GM18511 (cell line): ENCODE data around the gene ZNF248.
"Not testable (repeated sequence)": the region's sequence is repeated elsewhere in the genome, so short reads cannot be mapped to it uniquely, and the experiment has no call there.

Source experiments
- ATAC-seq: cut with Tn5 transposase; IDR thresholded peaks from one replicate; pipeline ENCODE4 v1.9.1; 2021; ENCODE audit warnings: mild to moderate bottlenecking, moderate library complexity; ENCODE audit not compliant: unreplicated experiment

Gene ZNF248

DNA sequence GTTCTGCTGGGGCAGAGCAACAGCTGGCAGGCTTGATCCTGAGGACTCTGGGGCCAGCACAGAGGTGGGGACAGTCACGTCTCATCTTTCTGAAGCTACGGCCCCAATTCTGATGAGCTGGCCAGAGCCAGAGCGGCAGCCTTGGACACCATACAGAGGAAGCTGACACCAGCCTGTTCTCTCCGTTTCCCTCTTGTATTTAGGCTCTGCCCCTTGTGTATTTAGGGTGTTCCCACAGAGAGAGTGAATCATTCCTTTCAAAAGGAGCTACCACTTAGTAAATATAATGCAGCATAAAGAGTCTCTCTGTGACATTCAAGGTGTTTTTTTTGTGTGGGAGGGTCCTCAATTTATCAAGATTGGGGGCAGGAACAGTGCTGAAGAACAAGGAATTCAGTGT lies 109.2 kb downstream of the ZNF248 start:
- no peak for ATAC-seq

DNA sequence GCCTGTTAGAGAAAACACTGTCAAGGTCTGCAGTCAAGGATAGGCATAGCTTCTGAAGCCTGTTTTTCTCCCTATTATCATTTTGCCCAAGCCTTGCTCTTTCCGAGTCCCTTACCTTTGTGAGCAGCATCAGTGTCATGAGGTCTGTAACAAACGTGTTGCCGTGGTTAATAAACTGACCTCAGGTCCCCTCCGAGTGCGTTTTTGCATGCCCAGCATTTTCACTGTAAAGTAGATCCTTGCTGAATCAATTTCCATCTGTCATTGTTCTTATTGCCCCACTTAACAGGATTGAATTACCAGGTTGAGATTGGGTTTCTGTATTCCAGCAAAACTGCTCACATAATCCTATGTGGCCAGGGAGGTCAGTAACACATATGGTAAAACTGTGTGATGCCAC lies 110.3 kb downstream of the ZNF248 start:
- no peak for ATAC-seq

DNA sequence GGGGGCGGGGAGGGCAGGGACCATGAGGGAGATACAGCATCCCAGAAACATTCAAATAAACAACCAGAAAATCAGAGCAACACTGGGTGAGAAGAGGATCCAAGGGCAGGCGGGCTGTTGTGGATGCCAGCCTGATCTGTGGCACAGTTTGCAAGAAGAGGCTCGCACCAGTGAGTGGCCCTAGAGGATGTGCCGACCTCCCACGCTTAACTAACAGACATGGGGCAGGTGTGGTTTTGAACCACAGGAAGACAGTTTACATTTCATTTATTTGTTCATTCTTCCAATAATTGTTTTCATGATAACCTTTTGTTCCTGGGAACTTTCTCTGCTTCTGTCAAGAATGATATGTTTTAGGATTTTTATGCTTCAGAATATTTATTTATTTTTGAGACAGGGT lies 115.6 kb downstream of the ZNF248 start:
- ATAC-seq: no peak

DNA sequence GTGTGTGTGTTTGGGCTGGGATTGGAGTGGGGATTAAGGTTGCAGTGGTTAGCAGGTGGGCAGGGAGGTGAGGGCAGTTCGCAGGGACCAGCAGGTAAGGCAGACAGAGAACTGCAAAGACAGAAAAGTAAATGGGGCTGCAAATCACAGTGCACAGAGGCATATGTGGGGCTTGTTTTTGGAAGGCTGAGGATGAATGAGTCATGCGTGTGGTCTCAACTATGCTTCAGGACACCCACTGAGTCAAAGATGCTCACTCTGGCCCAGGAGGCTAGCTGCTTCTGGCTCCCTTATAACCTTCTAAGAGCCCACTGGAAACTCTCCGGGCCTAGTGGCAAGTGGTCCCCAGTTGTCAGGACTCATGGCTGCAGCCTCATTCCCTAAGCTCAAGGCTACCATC lies 118.2 kb downstream of the ZNF248 start:
- no peak for ATAC-seq

DNA sequence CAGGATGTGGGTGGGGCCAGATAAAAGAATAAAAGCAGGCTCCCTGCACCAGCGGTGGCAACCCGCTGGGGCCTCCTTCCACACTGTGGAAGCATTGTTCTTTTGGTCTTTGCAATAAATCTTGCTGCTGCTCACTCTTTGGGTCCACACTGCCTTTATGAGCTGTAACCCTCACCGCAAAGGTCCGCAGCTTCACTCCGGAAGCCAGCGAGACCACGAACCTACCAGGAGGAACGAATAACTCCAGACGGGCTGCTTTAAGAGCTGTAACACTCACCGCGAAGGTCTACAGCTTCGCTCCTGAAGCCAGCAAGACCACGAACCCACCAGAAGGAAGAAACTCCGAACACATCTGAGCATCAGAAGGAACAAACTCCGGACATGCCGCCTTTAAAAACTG lies 119.2 kb downstream of the ZNF248 start:
- ATAC-seq: not testable (repeated sequence)

DNA sequence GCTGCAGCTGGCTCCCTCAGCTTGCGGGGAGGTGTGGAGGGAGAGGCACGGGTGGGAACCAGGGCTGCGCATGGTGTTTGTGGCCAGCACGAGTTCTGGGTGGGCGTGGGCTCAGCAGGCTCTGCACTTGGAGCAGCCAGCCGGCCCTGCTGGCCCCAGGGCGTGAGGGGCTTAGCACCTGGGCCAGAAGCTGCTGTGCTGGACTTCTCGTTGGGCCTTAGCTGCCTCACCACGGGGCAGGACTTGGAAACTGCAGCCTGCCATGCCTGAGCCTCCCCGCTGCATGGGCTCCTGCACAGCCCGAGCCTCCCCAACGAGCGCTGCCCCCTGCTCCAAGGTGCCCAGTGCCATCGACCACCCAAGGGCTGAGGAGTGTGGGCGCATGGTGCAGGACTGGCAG lies 120.1 kb downstream of the ZNF248 start:
- ATAC-seq: no peak

DNA sequence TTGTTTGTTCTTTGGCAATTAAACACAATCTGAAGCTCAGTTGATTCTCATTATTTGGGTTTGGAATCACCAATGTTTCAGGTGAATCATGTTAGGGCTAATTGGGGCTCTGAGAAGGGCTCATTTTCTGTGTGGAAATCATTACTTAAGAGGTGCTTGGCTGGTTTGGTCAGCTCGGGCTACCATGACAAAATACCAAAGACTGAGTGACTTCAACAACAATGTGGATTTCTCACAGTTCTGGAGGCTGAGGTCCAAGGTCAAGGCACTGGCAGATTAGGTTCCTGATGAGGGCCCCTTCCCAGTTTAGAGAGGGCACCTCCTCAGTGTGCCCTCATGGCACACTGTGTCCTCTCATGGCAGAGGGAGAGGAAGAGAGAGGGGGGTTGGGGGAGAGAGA lies 121.3 kb downstream of the ZNF248 start:
- no peak for ATAC-seq

DNA sequence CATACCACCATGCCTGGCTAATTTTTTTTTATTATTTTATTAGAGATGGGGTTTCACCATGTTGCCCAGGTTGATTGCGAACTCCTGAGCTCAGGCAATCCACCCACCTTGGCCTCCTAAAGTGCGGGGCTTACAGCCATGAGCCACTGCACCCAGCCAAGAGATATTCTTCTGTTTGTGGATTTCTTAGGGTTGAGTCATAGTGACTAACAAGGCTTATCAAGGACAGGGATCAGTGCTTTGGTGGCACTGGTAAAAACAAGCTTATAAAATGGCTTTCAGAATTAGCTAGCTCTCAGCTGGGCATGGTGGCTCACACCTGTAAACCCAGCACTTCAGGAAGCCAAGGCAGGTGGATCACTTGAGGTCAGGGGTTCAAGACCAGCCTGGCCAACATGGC lies 122.4 kb downstream of the ZNF248 start:
- ATAC-seq: no peak
